Fibroblast of skin of right biceps (primary cell): Measurements from ENCODE around the gene METTL26.

Experiments
- DNase-seq: peaks from one replicate; pipeline ENCODE4 v3.0.0-alpha.2; 2013

Gene METTL26

DNA sequence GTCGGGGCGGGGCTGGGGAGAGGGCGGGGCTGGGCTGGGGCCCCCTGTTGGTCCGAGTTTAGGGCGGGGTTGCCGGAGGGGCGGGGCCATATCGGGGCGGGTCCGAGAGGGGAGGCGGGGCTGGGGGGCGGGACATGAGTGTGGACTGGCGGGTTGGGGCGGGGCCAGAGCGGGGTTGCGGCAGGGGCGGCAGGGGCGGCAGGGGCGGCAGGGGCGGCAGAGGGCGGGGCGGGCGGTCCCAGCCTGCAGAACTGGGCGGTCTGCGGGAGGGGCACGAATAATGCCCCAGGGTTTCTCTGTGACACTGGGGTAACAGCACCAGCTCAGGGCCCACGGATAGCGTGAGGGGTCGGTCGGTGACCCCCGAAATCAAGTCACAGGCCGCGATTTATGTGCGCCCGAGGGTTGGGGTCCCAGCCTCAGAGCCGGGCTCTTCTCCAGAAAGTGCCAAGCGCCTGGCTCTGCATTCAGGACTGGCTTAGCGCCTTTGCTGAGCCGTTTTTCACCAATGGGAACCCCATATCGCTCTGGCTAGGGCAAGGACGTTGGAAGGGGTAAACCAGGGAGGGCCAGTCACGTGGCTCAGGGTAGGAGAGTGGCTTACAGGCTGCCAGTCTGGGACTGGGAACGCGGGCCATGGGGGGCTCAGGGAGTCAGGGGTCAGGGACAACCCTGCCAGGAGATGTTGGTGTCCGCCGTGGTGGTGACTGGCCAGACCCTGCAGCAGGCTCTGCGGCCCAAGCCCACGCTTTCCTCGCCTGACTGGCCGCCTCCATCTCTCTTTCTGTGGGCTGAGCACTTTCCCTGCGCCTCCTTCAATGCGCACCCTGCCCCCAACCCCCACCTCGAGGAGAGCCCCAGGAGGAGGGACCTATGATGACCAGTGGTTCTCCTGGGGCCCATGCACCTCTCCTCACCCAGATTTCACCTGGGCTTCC is 1.2 kb upstream of the METTL26 start:
- DNase-seq = peak; percentile 89

DNA sequence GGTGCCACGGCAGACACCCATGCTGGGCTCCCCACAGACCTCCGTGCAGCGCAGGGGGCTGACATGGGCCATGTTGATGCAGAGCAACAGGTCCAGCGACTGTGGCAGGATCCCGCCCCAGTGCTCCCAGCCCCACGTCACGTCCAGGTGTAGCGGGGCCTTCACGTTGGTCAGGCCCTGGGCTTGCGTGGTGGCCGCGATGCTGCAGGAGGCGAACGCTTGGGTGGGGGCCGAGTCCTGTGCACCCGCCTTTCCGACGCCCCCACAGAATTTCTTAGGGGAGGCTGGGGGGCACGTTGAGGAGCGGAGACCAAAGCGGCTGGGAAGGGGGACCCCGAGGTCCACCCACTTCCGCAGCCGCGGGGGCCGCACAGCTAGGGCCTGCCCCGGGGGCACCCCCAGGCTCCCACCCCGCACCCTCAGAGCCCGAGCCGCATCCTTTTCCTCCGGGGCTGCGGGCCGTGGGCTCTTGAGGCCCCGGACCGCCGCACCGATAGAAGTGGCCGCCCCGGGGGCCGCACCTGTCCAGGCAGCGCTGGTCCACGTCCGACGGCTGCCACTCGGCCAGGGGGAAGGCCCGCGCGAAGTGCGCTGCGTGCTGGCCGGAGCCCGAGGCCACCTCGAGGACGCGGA is 416 bp downstream of the METTL26 start:
- no peak for DNase-seq

DNA sequence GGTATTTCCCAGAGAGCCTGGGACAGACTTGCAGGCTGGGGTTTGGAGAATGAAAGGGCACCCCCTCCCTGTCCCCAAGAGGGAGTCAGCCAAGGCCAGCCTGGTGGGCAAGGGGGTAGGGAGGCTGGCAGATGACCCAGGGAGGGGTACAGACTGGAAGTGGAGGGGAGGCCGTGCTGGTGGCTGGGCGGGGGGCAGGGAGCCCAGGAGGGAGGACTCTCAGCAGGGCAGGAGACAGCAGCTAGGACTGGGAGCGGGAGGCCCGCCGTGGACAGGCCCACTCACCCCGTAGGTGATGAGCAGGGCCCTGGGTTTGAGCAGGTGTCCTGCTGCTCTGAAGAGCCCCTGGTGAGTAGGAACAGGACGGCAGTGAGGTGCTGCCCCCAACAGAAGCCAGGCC is 1.1 kb downstream of the METTL26 start:
- no peak for DNase-seq

DNA sequence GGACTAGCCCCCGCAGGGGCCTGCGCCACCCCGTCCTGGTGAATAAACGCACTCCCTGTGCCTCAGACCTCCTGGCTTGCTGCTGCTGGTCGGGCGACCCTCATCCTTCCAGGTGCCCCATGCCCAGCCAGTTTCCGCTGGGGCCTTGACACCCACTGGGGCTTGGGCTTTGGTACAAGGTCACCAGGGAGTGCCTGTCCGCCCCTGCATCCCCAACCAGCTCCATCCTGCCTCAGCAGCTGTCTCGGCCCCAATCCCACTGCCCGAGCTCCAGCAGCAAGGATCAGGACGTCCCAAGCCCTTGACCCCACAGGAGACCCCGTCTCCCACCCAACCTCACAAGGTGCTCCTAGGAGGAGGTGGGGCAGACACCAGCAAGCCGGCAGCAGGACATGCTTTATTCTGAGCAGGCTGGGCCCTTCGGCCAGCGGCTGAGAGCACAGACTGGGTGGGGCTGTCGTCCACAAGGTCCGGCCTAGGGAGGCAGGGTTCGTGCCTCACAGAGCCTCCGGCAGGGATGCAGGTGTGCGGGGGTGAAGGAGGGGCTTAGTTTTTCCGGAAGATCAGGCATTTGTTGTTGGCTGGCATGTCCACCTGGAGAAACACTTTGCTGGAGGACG is 1.9 kb downstream of the METTL26 start:
- no peak for DNase-seq

DNA sequence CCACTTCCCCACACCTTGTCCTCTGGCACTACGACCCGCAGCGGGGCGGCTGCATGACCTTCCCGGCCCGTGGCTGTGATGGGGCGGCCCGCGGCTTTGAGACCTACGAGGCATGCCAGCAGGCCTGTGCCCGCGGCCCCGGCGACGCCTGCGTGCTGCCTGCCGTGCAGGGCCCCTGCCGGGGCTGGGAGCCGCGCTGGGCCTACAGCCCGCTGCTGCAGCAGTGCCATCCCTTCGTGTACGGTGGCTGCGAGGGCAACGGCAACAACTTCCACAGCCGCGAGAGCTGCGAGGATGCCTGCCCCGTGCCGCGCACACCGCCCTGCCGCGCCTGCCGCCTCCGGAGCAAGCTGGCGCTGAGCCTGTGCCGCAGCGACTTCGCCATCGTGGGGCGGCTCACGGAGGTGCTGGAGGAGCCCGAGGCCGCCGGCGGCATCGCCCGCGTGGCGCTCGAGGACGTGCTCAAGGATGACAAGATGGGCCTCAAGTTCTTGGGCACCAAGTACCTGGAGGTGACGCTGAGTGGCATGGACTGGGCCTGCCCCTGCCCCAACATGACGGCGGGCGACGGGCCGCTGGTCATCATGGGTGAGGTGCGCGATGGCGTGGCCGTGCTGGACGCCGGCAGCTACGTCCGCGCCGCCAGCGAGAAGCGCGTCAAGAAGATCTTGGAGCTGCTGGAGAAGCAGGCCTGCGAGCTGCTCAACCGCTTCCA is 2.6 kb downstream of the METTL26 start:
- DNase-seq = no peak

DNA sequence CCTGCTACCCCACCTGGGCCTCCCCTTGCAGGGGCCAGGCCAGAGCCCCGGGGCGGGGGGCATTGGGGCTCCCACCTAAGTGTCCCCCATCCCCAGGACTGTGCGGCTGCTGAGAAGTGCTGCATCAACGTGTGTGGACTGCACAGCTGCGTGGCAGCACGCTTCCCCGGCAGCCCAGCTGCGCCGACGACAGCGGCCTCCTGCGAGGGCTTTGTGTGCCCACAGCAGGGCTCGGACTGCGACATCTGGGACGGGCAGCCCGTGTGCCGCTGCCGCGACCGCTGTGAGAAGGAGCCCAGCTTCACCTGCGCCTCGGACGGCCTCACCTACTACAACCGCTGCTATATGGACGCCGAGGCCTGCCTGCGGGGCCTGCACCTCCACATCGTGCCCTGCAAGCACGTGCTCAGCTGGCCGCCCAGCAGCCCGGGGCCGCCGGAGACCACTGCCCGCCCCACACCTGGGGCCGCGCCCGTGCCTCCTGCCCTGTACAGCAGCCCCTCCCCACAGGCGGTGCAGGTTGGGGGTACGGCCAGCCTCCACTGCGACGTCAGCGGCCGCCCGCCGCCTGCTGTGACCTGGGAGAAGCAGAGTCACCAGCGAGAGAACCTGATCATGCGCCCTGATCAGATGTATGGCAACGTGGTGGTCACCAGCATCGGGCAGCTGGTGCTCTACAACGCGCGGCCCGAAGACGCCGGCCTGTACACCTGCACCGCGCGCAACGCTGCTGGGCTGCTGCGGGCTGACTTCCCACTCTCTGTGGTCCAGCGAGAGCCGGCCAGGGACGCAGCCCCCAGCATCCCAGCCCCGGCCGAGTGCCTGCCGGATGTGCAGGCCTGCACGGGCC is 3.4 kb downstream of the METTL26 start:
- DNase-seq = no peak

DNA sequence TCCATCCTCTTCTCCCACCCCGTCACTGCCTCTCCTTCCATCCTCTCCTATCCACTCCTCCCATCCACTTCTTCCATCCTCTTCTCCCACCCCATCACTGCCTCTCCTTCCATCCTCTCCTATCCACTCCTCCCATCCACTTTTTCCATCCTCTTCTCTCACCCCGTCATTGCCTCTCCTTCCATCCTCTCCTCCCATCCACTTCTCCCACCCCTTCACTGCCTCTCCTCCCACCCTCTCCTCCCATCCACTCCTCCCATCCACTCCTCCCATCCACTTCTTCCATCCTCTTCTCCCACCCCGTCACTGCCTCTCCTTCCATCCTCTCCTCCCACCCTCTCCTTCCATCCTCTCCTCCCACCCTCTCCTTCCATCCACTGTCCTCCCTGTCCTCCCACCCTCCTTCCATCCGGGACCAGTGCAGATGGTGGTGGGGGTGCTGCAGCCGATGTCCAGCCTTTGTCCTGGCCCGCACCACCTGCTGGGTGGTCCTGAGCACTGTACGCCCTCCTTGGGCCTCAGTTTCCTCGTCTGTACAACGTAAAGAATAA is 4.2 kb downstream of the METTL26 start:
- no peak for DNase-seq

DNA sequence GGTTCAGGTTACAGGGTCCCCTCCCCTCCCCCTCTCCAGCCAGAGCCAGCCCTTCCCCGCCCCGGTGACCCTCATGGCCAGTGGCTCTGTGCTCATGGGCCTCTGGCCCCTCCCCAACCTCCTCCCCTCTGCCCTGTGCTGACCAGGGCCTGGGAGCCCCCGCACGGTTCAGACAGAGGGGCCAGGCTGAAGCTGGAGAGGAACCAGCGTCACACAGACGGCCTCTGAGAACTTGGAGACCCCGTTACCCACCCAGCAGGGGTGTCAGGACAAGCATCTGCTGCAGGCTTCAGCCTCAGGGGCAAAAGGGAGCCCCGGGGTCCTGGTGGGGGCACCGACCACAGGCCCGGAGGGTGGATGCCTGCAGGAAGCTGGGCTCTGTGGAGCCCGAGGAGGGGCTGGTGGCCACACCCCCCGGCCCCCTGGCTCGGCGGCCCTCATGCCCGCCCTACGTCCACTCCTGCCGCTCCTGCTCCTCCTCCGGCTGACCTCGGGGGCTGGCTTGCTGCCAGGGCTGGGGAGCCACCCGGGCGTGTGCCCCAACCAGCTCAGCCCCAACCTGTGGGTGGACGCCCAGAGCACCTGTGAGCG is 5.2 kb downstream of the METTL26 start, which contains the start of gene WFIKKN1:
Gene WFIKKN1 (plus strand): TSS at position 171 of the 591 bp plus-strand sequence. CDS start 269 bp downstream, at position 440.
- no peak for DNase-seq

DNA sequence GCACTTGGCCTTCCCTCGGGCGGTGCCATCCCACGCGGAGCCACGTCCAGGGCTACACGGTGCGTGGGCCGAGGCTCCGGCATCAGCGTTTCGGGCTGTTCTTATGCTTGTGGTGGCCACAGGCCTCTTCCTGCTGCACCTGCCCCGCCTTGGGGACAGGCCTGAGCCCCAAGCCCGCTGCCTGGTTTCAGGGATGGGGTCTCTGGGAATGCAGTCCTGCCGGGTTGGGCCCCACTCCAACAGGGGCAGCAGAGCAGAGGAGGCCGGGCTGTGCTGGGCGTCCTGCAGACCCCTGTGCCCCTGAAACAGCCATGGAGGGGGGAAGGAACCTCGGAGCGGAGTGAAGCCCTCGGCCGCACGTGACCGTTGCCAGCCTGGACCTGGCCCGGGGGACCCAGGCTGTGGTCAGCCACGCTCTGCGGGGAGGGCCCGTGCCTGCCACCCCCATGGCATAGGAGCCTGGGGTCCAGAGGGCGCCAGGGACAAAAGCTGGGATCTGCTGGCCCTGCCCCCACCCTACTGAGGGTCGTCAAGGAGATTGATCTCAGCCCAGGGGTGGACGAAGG is 5.8 kb downstream of the METTL26 start:
- no peak for DNase-seq

DNA sequence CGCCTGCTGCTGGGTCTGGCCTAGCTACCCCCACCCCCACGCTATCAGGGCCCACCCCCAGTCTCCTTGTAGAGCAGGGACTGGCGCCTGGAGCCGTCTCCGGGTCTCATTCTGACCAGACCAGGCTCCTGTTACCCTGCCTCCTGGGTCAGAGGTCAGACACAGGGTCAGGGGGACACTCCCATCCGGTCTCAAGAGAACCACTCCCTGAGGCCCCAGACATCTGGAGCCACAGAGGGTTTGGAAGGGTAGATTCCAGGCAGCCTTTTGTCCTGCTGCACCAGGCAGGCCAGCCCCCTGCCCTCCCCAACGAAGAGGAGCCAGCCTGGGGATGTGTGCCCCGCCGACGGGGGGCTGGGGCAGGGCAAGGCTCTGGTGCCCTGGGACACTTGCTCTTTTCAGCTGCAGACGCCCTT is 6.3 kb downstream of the METTL26 start:
- no peak for DNase-seq

DNA sequence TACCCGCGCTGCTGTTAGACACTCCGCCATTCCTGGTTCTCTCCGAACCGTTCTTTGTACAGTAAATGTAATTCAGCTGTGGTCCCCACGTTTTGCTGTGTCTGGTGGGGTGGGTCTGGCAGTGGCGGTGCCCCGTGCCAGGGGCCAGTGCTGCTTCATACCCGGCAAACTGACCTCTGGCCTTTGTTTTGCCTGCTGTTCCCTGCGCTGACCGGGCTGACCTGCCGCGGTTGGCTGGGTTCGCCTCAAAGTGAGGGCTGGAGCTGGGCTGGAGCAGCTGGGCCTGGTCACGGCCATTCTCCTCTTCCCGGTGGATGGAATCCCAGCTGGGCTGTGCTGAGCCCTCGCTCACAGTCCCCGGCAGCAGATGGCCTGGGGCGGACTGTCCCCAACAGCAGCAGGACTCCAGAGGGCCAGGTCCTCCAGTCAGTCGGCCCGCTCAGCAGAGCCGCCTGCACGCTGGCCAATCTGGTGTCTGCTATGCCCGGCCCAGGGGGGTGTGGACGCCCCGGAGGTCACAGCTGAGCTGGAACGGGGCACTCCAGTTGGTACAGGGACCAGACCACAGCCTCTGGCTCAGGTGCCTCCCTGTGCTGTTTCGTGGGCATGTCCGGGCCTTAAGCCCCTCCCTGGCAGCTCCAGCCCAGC is 6.8 kb downstream of the METTL26 start:
- no peak for DNase-seq

DNA sequence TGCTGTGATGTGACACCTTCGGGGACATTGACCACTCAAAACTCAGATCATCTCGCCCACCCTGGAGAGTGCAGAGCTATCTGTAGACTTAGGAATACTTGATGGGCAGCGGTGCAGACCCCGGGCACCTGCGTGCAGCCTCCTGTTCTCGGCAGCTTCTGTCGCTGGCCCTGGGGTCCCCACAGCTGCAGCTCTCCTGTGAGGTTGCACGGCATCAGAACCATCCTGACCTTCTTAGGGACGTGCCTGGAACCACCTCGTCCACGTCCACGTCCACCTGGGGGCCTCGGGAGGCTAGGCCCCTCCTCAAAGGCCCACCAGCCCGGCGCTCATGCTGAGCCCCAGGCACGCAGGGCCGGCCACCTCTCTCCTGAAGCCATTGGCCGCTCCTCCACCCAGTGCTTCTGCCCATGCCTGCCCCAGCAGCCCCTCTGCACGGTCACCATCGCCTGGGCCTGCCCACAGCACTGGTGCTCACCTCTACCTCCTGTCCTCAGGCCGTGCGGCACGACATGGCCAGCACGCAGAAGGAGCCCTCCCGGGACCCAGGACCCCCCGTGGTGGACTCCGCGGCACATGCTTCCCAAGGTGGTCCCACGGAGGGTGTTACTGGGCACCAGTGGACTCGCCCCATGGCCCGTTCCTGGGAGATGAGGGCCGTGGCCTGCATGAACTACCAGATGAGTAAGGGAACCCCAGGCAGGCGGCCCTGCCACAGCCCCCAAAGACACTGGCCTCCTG is 7.6 kb downstream of the METTL26 start:
- no peak for DNase-seq

DNA sequence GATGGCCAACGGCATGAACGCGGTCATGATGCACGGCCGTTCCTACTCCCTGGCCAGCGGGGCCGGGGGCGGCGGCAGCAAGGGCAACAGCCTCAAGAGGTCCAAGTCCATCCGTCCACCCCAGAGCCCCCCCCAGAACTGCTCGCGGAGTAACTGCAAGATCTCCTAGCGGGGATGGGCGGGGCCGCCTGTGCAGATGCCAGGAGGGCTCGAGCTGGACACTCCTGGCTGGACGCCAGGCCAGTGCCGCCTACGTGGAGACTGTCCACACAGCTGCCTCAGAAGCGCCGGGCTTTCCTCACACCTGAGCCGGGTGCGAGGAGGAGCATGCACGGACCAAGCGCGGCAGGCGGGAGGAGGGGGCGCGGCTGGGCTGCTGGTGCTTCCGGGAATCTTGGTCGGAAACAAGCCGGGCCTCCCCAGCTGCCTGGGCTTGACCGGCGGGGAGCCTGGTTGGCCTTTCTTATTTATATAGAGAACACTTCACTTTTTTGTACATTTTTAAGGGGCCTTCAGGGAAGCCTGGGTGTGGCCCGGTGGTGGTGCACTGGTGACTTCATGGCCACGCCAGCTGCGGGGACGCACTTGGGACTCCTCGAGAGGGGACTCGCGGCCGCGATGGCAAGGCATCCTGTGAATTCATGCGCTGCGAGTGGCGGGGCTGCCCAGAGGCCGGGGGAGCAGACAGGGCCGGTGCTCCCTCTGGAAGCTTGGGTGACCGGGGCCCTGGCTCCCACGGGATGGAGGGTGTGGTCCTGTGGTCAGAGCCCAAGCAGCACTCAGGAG is 8.5 kb downstream of the METTL26 start:
- DNase-seq = no peak

DNA sequence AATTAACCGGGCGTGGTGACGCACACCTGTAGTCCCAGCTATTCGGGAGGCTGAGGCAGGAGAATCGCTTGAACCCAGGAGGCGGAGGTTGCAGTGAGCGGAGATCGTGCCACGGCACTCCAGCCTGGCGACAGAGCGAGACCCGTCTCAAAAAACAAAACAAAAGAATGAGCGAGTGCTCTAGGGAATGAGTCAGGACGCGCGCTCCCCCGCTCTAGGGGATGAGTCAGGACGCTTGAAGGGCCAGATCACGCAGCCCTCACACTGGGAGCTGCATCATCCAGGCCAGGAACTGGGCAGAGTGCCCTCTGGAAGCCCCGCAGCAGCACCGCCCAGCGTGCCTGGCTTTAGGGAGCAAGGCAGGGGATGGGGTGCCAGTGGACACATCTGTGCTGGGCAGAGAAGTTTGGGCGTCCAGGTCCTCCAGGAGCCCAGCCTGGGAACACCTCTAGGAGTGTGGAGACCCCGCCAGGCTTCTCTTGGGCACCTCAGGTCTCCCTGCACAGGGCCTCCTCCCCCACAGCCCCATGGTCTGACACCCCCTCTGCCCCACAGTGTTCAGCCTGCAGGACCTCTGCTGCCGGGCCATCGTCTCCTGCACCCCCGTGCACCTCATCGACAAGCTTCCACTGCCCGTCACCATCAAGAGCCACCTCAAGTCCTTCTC is 9.2 kb downstream of the METTL26 start:
- DNase-seq = peak; percentile 95

DNA sequence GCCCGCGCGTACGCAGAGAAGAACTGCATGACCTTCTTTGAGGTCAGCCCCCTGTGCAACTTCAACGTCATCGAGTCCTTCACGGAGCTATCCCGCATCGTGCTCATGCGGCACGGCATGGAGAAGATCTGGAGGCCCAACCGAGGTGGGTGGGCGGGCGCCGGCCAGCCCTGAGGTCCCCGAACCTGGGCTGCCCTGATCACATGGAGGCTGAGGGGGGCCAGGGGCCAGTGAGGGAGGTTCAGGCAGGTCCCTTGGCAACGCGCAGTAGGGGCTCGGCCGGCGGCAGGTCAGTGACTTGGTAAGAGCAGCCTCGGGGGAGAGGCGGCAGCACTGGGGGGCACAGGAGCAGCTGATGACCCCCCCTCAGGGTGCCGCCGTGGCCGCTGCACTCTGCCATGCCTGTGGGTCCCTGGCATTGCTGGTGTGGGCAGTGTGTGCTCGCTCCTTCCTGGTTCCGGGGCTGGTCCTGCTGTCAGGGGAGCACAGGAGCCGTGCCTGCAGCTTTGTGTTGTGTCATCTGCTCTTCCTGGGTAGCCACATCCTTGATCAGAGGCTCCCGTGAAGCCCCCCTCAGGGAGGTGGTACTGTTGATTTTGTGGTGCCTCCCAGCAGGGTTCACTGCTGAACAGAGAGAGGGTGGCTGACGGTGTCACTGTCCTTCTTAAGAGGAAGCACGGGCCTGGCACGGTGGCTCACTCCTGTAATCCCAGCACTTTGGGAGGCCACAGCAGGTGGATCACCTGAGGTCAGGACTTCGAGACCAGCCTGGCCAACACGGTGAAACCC is 9.9 kb downstream of the METTL26 start:
- DNase-seq = no peak

DNA sequence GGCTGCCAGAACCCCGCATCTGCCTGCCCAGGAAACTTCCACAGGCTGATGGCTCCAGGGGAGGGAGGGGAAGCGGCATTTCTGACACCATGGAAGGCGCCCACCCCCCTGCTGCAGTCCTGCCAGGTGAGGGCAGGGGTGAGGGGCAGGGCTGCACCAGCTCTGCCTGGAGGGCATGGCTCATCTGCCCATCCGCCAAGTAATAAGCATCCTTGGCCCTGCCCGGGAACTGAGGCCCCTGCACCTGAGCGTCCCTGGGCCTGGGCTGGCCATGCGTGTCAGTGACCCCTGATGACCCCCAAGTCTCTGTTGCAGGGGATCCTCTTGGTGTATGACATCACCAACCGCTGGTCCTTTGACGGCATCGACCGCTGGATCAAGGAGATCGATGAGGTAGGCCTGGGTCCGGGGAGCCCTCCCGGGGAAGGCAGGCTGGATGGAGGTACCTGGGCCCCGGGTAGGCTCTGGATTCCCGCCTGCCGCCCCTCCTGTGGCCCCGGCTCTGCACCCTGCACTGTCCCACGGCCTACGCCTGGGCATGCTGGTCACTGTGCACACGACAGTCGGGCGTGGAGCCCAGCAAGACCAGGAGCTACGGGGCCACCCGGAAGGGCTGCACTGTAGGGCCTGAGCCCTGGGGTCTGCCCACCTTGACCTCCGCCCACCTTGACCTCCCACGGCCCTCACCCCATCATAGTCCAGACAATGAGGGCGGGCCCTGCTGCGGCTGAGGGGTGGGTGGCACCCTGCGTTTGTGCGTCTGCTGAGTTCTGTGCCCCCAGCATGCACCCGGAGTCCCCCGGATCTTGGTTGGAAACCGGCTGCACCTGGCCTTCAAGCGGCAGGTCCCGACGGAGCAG is 10.8 kb downstream of the METTL26 start:
- no peak for DNase-seq
